Measurements from ENCODE around the gene CNOT1. TPM values are rescaled to one million over a fixed set of nuclear protein-coding genes. Genes with fewer than 3 reads are reported as not detected.

CNOT1 gene
- total and polyA plus RNA-seq, 10 of the 15 experiments (the other 5 are each of a cell fraction or from before 2014, with no cell fraction given): 101 to 246 (median 175) TPM

- TF ChIP-seq ZBTB4 (CRISPR knock-in tag; IDR thresholded peaks at IDR 0.05): no peak
- TF ChIP-seq RELB (IDR thresholded peaks at IDR 0.05; ENCODE audit: low read depth): no peak
- no peak for TF ChIP-seq IRF3 (IDR thresholded peaks at IDR 0.05)
Observed at GRCh38 chr16:58551496-58551895, 78.1 kb downstream of the CNOT1 start (continued).

DNA sequence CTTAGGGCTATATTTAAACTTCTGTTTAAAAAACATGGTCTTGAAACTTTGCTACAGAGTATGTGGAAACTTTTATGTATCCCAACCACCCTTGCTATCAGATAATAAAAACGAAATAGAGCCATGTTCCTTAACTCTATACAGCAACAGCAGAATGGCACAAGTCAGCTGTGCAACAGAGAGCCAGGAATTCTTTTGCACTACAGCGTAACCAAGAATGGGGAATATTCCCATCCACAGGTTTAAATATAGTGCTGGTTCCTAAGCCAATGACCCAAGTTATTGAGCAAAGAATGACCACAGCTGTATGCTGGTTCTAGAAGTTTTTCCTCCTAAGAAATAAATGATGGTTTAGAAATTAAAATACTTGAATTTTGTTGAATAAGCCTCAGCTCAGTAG is 81.2 kb downstream of the CNOT1 start:
- Histone ChIP-seq H3K79me2 (ENCODE audit: control insufficient read depth, insufficient read depth, low read length) (no peaks in the 10 kb centered on the region), H3K9me3 (replicated peaks; ENCODE audit: control insufficient read depth, insufficient read depth, low read length) (no peaks in the 10 kb centered on the region), H3K4me1 (ENCODE audit: control insufficient read depth, insufficient read depth, low read length) (no peaks in the 10 kb centered on the region), H2AFZ (ENCODE audit: control insufficient read depth, low read depth, low read length) (no peak overlapping the region), H3K4me2 (ENCODE audit: control insufficient read depth, insufficient read depth) (no peak overlapping the region), H3K36me3 (ENCODE audit: control insufficient read depth in 2 of 2, insufficient read depth in 2 of 2, low read length in 1 of 2) (peaks cover 14 to 69% of the 10 kb centered on the region in 2 experiments), H3K9ac (ENCODE audit: control insufficient read depth, insufficient read depth, low read length) (no peak overlapping the region), H3K27me3 (replicated peaks in 1 of 2; ENCODE audit: control insufficient read depth in 2 of 2, insufficient read depth in 2 of 2, low read length in 1 of 2) (no peaks in the 10 kb centered on the region), H3K27ac (ENCODE audit: control insufficient read depth, insufficient read depth) (no peak overlapping the region), H3K4me3 (no peak overlapping the region), H4K20me1 (ENCODE audit: control insufficient read depth, insufficient read depth) (no peaks in the 10 kb centered on the region)
- RAD21 ChIA-PET (ENCODE audit: unreplicated experiment): interaction anchor here (1.2 kb wide), 1 partner anchor 208 kb away, joined by 3 read pairs; no protein-coding TSS in a partner anchor
- FAIRE-seq: no peak
- 97% methylated on average over 2 of the region's 2 CpGs for WGBS (ENCODE audit: insufficient coverage, insufficient replicate concordance, low lambda C conversion rate, missing lambda C conversion rate)
- DNase-seq (ENCODE audit: low read depth, low spot score): no peak
- CTCF ChIA-PET: interaction anchor here (0.7 kb wide), 1 partner anchor 211 kb away, joined by 3 read pairs; no protein-coding TSS in a partner anchor
- POLR2A ChIA-PET: interaction anchor here (0.6 to 0.8 kb wide), 2 partner anchors 29 to 59 kb away, joined by 3 to 8 read pairs; no protein-coding TSS in a partner anchor
- intact Hi-C loops (cut with micrococcal nuclease; ENCODE audit: unreplicated experiment): no loop called here
- no peak for ATAC-seq
- SMC1A ChIA-PET (ENCODE audit: uncharacterized antibody, unreplicated experiment): interaction anchor here (0.9 to 1.9 kb wide), 5 partner anchors 12 to 35 kb away, joined by 3 to 7 read pairs (median 4); no protein-coding TSS in a partner anchor
- no TSS peak for BruUV-seq (replicated peaks)
- in situ Hi-C loops (cut with MboI): no loop called here
- no peak for TF ChIP-seq BMI1 (IDR thresholded peaks at IDR 0.05; ENCODE audit: borderline replicate concordance)
- TF ChIP-seq NR2C2 (IDR thresholded peaks at IDR 0.05; ENCODE audit: borderline replicate concordance, control insufficient read depth, insufficient read length, low read depth): no peak
- no peak for TF ChIP-seq FOXK2 (IDR thresholded peaks at IDR 0.05)
- TF ChIP-seq SP1 (IDR thresholded peaks at IDR 0.05; ENCODE audit: low read depth, low read length): no peak
- no peak for TF ChIP-seq SIN3A (IDR thresholded peaks at IDR 0.05; ENCODE audit: low read depth, low read length)
- TF ChIP-seq USF2 (IDR thresholded peaks at IDR 0.05; ENCODE audit: borderline replicate concordance, low read depth, low read length): no peak
- TF ChIP-seq PML (IDR thresholded peaks at IDR 0.05; ENCODE audit: low read length): no peak
- no peak for TF ChIP-seq KLF5 (IDR thresholded peaks at IDR 0.05; ENCODE audit: partially characterized antibody)
- TF ChIP-seq, protein P1, sequence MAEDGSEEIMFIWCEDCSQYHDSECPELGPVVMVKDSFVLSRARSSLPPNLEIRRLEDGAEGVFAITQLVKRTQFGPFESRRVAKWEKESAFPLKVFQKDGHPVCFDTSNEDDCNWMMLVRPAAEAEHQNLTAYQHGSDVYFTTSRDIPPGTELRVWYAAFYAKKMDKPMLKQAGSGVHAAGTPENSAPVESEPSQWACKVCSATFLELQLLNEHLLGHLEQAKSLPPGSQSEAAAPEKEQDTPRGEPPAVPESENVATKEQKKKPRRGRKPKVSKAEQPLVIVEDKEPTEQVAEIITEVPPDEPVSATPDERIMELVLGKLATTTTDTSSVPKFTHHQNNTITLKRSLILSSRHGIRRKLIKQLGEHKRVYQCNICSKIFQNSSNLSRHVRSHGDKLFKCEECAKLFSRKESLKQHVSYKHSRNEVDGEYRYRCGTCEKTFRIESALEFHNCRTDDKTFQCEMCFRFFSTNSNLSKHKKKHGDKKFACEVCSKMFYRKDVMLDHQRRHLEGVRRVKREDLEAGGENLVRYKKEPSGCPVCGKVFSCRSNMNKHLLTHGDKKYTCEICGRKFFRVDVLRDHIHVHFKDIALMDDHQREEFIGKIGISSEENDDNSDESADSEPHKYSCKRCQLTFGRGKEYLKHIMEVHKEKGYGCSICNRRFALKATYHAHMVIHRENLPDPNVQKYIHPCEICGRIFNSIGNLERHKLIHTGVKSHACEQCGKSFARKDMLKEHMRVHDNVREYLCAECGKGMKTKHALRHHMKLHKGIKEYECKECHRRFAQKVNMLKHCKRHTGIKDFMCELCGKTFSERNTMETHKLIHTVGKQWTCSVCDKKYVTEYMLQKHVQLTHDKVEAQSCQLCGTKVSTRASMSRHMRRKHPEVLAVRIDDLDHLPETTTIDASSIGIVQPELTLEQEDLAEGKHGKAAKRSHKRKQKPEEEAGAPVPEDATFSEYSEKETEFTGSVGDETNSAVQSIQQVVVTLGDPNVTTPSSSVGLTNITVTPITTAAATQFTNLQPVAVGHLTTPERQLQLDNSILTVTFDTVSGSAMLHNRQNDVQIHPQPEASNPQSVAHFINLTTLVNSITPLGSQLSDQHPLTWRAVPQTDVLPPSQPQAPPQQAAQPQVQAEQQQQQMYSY (CRISPR knock-in tag; IDR thresholded peaks at IDR 0.05): no peak
